Endothelial cell of umbilical vein (primary cell): Measurements from ENCODE around the gene GNB1. TPM values are rescaled to one million over a fixed set of nuclear protein-coding genes. Genes with fewer than 3 reads are reported as not detected.

Experiments used
- BruUV-seq: library from RNA; stranded (reverse); fragments of 400-500 nt; replicated peaks from 2 replicates; lab custom pipeline; 2021; lab: Mats Ljungman, UMichigan
- CTCF ChIA-PET: fragments of 300-600, 350-600 bp; sonication (Branson Sonifier 250); formaldehyde crosslinking; loops from one replicate; lab custom pipeline; 2021; ENCODE audit warnings: antibody characterized with exemption, inconsistent platforms; lab: Charles Lee
- POLR2A ChIA-PET: fragments of 300-600, 350-600 bp; sonication (Branson Sonifier 250); formaldehyde crosslinking; loops from one replicate; lab custom pipeline; 2021; ENCODE audit warnings: antibody characterized with exemption, inconsistent platforms; lab: Charles Lee
- DNase-seq: peaks from one replicate; pipeline ENCODE4 v3.0.0-alpha.2; 2011; ENCODE audit warnings: low read depth, low spot score
- FAIRE-seq: peaks from 2 replicates; lab custom pipeline; 2011; peaks lifted over from hg19 to GRCh38; lab: Jason Lieb, UNC
- H2AFZ ChIP-seq: 2 replicates; pipeline ENCODE4 v1.6.0; 2012; ENCODE audit warnings: low read depth, low read length, control low read depth, inconsistent platforms
- H3K27ac ChIP-seq: 2 replicates; pipeline ENCODE4 v1.5.1; 2011; ENCODE audit warnings: low read depth, mild to moderate bottlenecking, control low read depth, low read length, moderate library complexity; ENCODE audit not compliant: insufficient read depth
- H3K27me3 ChIP-seq, 2 experiments: 2 replicates each; pipeline versions ENCODE4 v1.6.0 to v1.6.1; 2011; ENCODE audit warnings: low read length in 2 of 2, mixed read lengths in 1 of 2; ENCODE audit not compliant: control insufficient read depth in 2 of 2, insufficient read depth in 2 of 2
- H3K36me3 ChIP-seq, 2 experiments: 2 replicates in 1 of 2; 3 replicates in 1 of 2; pipeline ENCODE4 v1.5.1; 2011; ENCODE audit warnings: low read length in 2 of 2, mild to moderate bottlenecking in 1 of 2, moderate library complexity in 1 of 2; ENCODE audit not compliant: control insufficient read depth in 2 of 2, insufficient read depth in 2 of 2; ENCODE audit errors: extremely low read depth in 1 of 2
- H3K4me1 ChIP-seq: 3 replicates; pipeline ENCODE4 v1.5.1; 2011; ENCODE audit warnings: mild to moderate bottlenecking, low read length; ENCODE audit not compliant: control insufficient read depth, insufficient read depth; ENCODE audit errors: extremely low read depth
- H3K4me2 ChIP-seq: 2 replicates; pipeline ENCODE4 v1.6.1; 2011; ENCODE audit warnings: low read length, control low read depth, mixed read lengths; ENCODE audit not compliant: insufficient read depth
- H3K4me3 ChIP-seq, 3 experiments: fragments of 200-600 bp in 1 of 3; sonication (generic), shearing (Covaris generic) in 1 of 3; replicated peaks in 1 of 3; 2 replicates each; pipeline ENCODE4 v1.5.1; 2011 to 2016; ENCODE audit warnings: control low read depth in 3 of 3, low read length in 3 of 3, mild to moderate bottlenecking in 2 of 3, inconsistent platforms in 1 of 3, low read depth in 1 of 3, moderate library complexity in 1 of 3; ENCODE audit not compliant: insufficient read depth in 1 of 3
- H3K79me2 ChIP-seq: 2 replicates; pipeline ENCODE4 v1.6.0; 2012; ENCODE audit warnings: low read length, inconsistent platforms; ENCODE audit not compliant: control insufficient read depth, insufficient read depth
- H3K9ac ChIP-seq: replicated peaks from 2 replicates; pipeline ENCODE3; 2011; ENCODE audit warnings: low read length, control low read depth; ENCODE audit not compliant: insufficient read depth; ENCODE audit errors: extremely low read depth
- H3K9me1 ChIP-seq: replicated peaks from 3 replicates; pipeline ENCODE4 v1.6.0; 2011; ENCODE audit warnings: mild to moderate bottlenecking, low read length; ENCODE audit not compliant: control insufficient read depth, insufficient read depth; ENCODE audit errors: extremely low read depth
- H3K9me3 ChIP-seq: replicated peaks from 2 replicates; pipeline ENCODE4 v1.5.1; 2012; ENCODE audit warnings: low read length, inconsistent platforms; ENCODE audit not compliant: control insufficient read depth, insufficient read depth
- H4K20me1 ChIP-seq: replicated peaks from 2 replicates; pipeline ENCODE3; 2011; ENCODE audit warnings: mild to moderate bottlenecking, low read length; ENCODE audit not compliant: control insufficient read depth, insufficient read depth; ENCODE audit errors: extremely low read depth
- EZH2 ChIP-seq: IDR thresholded peaks from 2 replicates; pipeline ENCODE4 v1.6.1; 2012; ENCODE audit warnings: borderline replicate concordance, low read depth, mild to moderate bottlenecking, moderate library complexity, low read length, inconsistent platforms; ENCODE audit not compliant: severe bottlenecking
- FOS ChIP-seq: IDR thresholded peaks from 2 replicates; pipeline ENCODE4 v1.6.1; 2011; ENCODE audit warnings: mild to moderate bottlenecking, low read length, moderate library complexity, borderline replicate concordance; ENCODE audit not compliant: insufficient read depth
- GATA2 ChIP-seq: IDR thresholded peaks from 2 replicates; pipeline ENCODE4 v1.7.0; 2011; ENCODE audit warnings: low read depth, mild to moderate bottlenecking, moderate library complexity, mixed read lengths, low read length; ENCODE audit not compliant: insufficient read length, insufficient read depth
- JUN ChIP-seq: IDR thresholded peaks from 2 replicates; pipeline ENCODE4 v1.6.1; 2011; ENCODE audit warnings: borderline replicate concordance, low read depth; ENCODE audit not compliant: insufficient read length, insufficient read depth
- MYC ChIP-seq: IDR thresholded peaks from one replicate; pipeline ENCODE4 v1.6.1; 2011; ENCODE audit warnings: mild to moderate bottlenecking, low read depth, low read length
- POLR2A ChIP-seq: IDR thresholded peaks from 2 replicates; pipeline ENCODE4 v1.6.1; 2012; ENCODE audit warnings: low read depth, mild to moderate bottlenecking, control low read depth, low read length
- POLR2AphosphoS5 ChIP-seq: IDR thresholded peaks from 2 replicates; pipeline ENCODE4 v1.6.1; 2012; ENCODE audit warnings: low read depth, mild to moderate bottlenecking, control low read depth, low read length, moderate library complexity; ENCODE audit not compliant: insufficient read depth
- dilution Hi-C: fragments of 300-500 bp; cut with MboI; formaldehyde crosslinking; loops from one replicate; pipeline ENCODE4 v1.15.0; 2019; ENCODE audit warnings: low sequenced_read_pairs; ENCODE audit not compliant: extremely low pct_ligation_motif_present
- intact Hi-C: fragments of 100-400 bp; cut with micrococcal nuclease; formaldehyde crosslinking; loops from one replicate; pipeline ENCODE4 v1.10.0; 2022
- polyA plus RNA-seq, 4 experiments: library from polyadenylated mRNA; depleted of rRNA in 3 of 4; stranded (reverse) in 3 of 4; unstranded in 1 of 4; fragments of >200 nt; gene quantifications; 2 replicates each; pipeline versions ENCODE4 v1.2.1 to v1.2.3, GENCODE V29; 2011 to 2012; ENCODE audit warnings: missing spikeins in 1 of 4
- total RNA-seq: library from RNA; stranded (reverse); gene quantifications from 2 replicates; pipeline ENCODE4 v1.2.3, GENCODE V29; 2021
- TF ChIP-seq, protein P1 (sequence below): IDR thresholded peaks from 2 replicates; pipeline ENCODE4 v1.6.1; 2011; ENCODE audit not compliant: insufficient read depth, insufficient read length
- TF ChIP-seq, protein P2 (sequence below), 2 donors: IDR thresholded peaks; 1 replicate in 1 of 2; 2 replicates in 1 of 2; pipeline ENCODE4 v1.5.1; 2011; ENCODE audit warnings: low read length in 2 of 2, mild to moderate bottlenecking in 2 of 2, moderate library complexity in 2 of 2, control low read depth in 1 of 2, inconsistent platforms in 1 of 2, low read depth in 1 of 2; ENCODE audit not compliant: insufficient read depth in 1 of 2; ENCODE audit errors: extremely low read depth in 1 of 2

Gene GNB1
- total and polyA plus RNA-seq, 2 donors (not counting 3 experiments of a cell fraction or from before 2014, with no cell fraction given), result 501 to 529 TPM

DNA sequence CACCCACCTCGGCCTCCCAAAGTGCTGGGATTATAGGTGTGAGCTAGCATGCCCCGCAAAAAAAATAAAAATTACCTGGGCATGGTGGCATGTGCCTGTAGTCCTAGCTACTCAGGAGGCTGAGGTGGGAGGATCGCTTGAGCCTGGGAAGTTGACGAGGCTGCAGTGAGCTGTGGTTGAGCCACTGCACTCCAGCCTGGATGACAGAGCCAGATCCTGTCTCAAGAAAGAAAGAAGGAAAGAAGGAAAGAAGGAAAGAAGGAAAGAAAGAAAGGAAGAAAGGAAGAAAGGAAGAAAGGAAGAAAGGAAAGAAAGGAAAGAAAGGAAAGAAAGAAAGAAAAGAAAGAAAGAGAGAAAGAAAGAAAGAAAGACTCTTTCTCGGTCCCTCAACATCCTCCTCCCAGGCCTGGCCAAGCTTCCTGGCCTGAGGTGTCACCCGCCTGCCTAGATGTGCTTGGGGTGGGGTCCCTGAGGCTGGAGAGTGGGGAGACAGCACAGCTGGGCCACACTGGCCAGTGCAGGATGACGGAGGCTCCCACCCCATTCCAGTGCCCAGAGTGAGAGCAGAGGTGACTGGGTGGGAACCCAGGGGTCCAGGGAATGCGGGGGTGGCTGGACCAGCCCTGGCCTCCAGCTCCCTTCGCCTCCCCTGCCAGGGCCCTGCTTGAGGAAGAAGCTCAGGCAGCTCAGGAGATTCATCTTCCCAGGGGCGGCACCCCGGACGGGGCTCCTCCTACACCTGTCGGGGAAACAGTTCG, 10.2 kb upstream of the GNB1 start:
- no peak overlapping the region for H3K27ac ChIP-seq
- H3K4me2 ChIP-seq, result no peak overlapping the region
- dilution Hi-C loops (no loop called here), intact Hi-C loops (no loop called here)
- H3K27me3 ChIP-seq, result no peaks in the 10 kb centered on the region
- DNase-seq, result no peak
- no TSS peak for BruUV-seq
- no peaks in the 10 kb centered on the region for H3K4me1 ChIP-seq
- no peak overlapping the region for H2AFZ ChIP-seq
- no peaks in the 10 kb centered on the region for H3K79me2 ChIP-seq
- TF ChIP-seq POLR2A (no peak), POLR2AphosphoS5 (no peak), EZH2 (no peak)
- FAIRE-seq, result no peak
- no peaks in the 10 kb centered on the region for H3K9me3 ChIP-seq
- ChIA-PET POLR2A (no interaction called here), CTCF (interaction anchor here (1.7 kb wide), 1 partner anchor 8 kb away, joined by 6 read pairs; no protein-coding TSS in a partner anchor)
- H3K36me3 ChIP-seq, result no peaks in the 10 kb centered on the region
- no peak overlapping the region for H3K9ac ChIP-seq
- no peaks in the 10 kb centered on the region for H4K20me1 ChIP-seq
- no peak overlapping the region for H3K4me3 ChIP-seq
- no peaks in the 10 kb centered on the region for H3K9me1 ChIP-seq

DNA sequence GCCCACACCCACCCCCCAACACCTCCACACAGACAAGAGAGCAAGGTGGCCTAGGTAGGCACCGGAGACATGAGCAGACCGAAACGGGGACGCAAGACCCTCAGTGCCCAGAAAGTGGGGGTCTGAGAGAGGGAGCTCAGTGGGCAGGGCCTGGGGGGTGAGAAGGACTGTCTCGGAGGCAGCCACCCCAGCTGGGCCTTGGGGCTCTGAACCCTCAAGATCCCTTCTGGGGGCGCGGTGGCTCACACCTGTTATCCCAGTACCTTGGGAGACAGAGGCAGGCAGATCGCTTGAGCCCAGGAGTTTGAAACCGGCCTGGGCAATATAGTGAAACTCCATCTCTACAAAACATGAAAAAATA, 9.1 kb upstream of the GNB1 start:
- no peak for DNase-seq
- Histone ChIP-seq H3K4me1 (no peaks in the 10 kb centered on the region), H3K4me3 (no peak overlapping the region), H3K9ac (no peak overlapping the region), H3K9me1 (no peaks in the 10 kb centered on the region), H4K20me1 (no peaks in the 10 kb centered on the region), H3K79me2 (no peaks in the 10 kb centered on the region), H3K27ac (no peak overlapping the region), H3K36me3 (no peaks in the 10 kb centered on the region), H2AFZ (no peak overlapping the region), H3K27me3 (no peaks in the 10 kb centered on the region), H3K4me2 (no peak overlapping the region), H3K9me3 (no peaks in the 10 kb centered on the region)
- dilution Hi-C loops (no loop called here), intact Hi-C loops (no loop called here)
- FAIRE-seq, result no peak
- BruUV-seq, result no TSS peak
- TF ChIP-seq GATA2 (no peak), JUN (no peak), MYC (no peak), EZH2 (no peak), POLR2AphosphoS5 (no peak), POLR2A (no peak), FOS (no peak)
- TF ChIP-seq, protein P1, sequence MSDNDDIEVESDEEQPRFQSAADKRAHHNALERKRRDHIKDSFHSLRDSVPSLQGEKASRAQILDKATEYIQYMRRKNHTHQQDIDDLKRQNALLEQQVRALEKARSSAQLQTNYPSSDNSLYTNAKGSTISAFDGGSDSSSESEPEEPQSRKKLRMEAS, result no peak
- TF ChIP-seq, protein P2, sequence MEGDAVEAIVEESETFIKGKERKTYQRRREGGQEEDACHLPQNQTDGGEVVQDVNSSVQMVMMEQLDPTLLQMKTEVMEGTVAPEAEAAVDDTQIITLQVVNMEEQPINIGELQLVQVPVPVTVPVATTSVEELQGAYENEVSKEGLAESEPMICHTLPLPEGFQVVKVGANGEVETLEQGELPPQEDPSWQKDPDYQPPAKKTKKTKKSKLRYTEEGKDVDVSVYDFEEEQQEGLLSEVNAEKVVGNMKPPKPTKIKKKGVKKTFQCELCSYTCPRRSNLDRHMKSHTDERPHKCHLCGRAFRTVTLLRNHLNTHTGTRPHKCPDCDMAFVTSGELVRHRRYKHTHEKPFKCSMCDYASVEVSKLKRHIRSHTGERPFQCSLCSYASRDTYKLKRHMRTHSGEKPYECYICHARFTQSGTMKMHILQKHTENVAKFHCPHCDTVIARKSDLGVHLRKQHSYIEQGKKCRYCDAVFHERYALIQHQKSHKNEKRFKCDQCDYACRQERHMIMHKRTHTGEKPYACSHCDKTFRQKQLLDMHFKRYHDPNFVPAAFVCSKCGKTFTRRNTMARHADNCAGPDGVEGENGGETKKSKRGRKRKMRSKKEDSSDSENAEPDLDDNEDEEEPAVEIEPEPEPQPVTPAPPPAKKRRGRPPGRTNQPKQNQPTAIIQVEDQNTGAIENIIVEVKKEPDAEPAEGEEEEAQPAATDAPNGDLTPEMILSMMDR (IDR thresholded peaks at IDR 0.05; ENCODE audit: extremely low read depth in 1 of 2, insufficient read depth in 1 of 2, low read depth in 1 of 2, low read length in 2 of 2), result no peak
- POLR2A ChIA-PET, result no interaction called here
- CTCF ChIA-PET, result interaction anchor here (1.7 kb wide), 1 partner anchor 9 kb away, joined by 6 read pairs; no protein-coding TSS in a partner anchor
